Left hindlimb (tissue), 1 donor: ENCODE data around the gene BMI1.

Source experiments
- DNase-seq: peaks from one replicate; pipeline ENCODE4 v3.0.0-alpha.2; 2018

The BMI1 gene

GRCh38 chr10:22368981-22369380 lies 48.1 kb downstream of the BMI1 start:
- no peak for DNase-seq

GRCh38 chr10:22369434-22370072 lies 48.7 kb downstream of the BMI1 start:
- no peak for DNase-seq

GRCh38 chr10:22370320-22370719 lies 49.4 kb downstream of the BMI1 start:
- no peak for DNase-seq

GRCh38 chr10:22372298-22372697 lies 51.4 kb downstream of the BMI1 start:
- no peak for DNase-seq

GRCh38 chr10:22372917-22373316 lies 52.0 kb downstream of the BMI1 start:
- no peak for DNase-seq

GRCh38 chr10:22374489-22375126 lies 53.7 kb downstream of the BMI1 start:
- DNase-seq: no peak

GRCh38 chr10:22379059-22379458 lies 58.2 kb downstream of the BMI1 start:
- no peak for DNase-seq
